Fibroblast of skin of back (primary cell): ENCODE data around the gene TRIM54.

Experiments used
- DNase-seq: peaks from one replicate; pipeline ENCODE4 v3.0.0-alpha.2; 2013

TRIM54 gene

GRCh38 chr2:27356382-27357181 lies 74.4 kb downstream of the TRIM54 start, which contains the start of gene GTF3C2:
Gene GTF3C2, minus strand, starts transcription at chr2:27356764. Its CDS starts 13,210 bp downstream, at chr2:27343554.
- DNase-seq = peak; percentile 98
